Measurements from ENCODE around the gene SERF2. TPM values are rescaled to one million over a fixed set of nuclear protein-coding genes. Genes with fewer than 3 reads are reported as not detected.
A peak's percentile ranks its signal among the peaks of the same experiment; 100 is the strongest.

The SERF2 gene
- total and polyA plus RNA-seq, 2 of the 13 experiments (the other 11 are each of a cell fraction or from before 2014, with no cell fraction given) = 811 to 1,257 TPM

DNA sequence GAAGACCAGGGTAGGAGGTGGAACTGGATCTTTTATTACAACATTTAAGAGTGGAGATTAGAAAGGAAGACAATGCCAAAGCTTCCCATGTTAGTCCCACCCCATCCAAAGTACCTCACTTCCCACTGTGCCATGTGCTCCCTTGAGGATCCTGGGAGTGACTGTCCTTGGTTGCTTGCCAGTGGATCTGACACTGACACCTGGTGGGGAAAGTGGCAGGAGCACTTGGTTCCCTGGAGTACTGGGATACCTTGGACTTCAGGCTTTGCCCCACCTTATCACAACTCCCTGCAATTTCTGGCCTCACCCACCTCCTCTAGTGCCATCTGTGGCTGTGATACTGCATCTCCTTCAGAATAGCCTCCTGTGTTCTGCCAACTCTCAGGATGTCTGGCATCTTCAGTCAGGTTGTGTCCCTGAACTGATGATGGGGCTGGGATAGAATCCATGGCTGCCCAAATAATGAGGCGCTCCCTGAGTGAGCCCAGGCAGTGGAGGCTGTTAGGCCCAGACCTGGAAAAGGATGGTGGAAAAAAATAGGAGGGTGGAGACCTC lies 16.6 kb upstream of the SERF2 start:
- peak; percentile 92 for FAIRE-seq
- no peaks in the 10 kb centered on the region for H3K79me2 ChIP-seq (ENCODE audit: insufficient read depth, low read length)
- peak; percentile 79 for DNase-seq (ENCODE audit: low spot score)
- 0 out of 2 replicates have a peak overlapping the region, but pooled peaks have one; percentile 75 for H3K9ac ChIP-seq (ENCODE audit: insufficient read depth, low read depth, low read length)
- peak; percentile 70 for ATAC-seq
- H3K27ac ChIP-seq (ENCODE audit: extremely low read length, insufficient read depth, low read length) = peak overlapping the region; percentile 13
- H4K20me1 ChIP-seq (ENCODE audit: insufficient read depth, low read length) = no peaks in the 10 kb centered on the region
- H2AFZ ChIP-seq (ENCODE audit: low read length) = no peak overlapping the region
- H3K4me1 ChIP-seq (ENCODE audit: insufficient read depth, low read length) = peaks cover 15% of the 10 kb centered on the region
- H3K27me3 ChIP-seq (ENCODE audit: control insufficient read depth in 1 of 2, insufficient read depth in 2 of 2, low read length in 2 of 2) = no peaks in the 10 kb centered on the region
- 89% methylated on average over 1 of the region's 1 CpG for WGBS (ENCODE audit: low lambda C conversion rate)
- no peaks in the 10 kb centered on the region for H3K9me3 ChIP-seq (ENCODE audit: low read length)
- peak overlapping the region; percentile 65 to 97 (median 78); a peak in 5 of 6 replicates for H3K4me3 ChIP-seq (replicated peaks in 1 of 3; ENCODE audit: insufficient read depth in 1 of 3, low read depth in 2 of 3, low read length in 3 of 3)
- in situ Hi-C loops (cut with HindIII; ENCODE audit: extremely low pct_ligation_motif_present, low pct_unique_long_range_greater_than_20kb) (loop anchor here (10.0 kb wide), 1 partner anchor 261 kb away; the partner anchor contains the start of gene MAP1A), intact Hi-C loops (cut with micrococcal nuclease; ENCODE audit: unreplicated experiment) (no loop called here)
- POLR2A ChIA-PET = interaction anchor here (1.8 to 4.0 kb wide), 4 partner anchors 14 to 30 kb away, joined by 4 to 34 read pairs (median 20); partner anchors contain the start of genes HYPK, PDIA3 and SERINC4
- H3K36me3 ChIP-seq (replicated peaks in 1 of 2; ENCODE audit: control insufficient read depth in 1 of 2, insufficient read depth in 2 of 2, low read length in 2 of 2) = peaks cover 4 to 30% of the 10 kb centered on the region in 2 experiments; a peak in 4 of 5 replicates
- CTCF ChIA-PET (ENCODE audit: low intra/inter-chr PET ratio, low total read pairs) = no interaction called here
- BruUV-seq (replicated peaks) = TSS peak; percentile 42
- H3K4me2 ChIP-seq (ENCODE audit: low read depth, low read length) = peak overlapping the region; percentile 99
- TF ChIP-seq CBFB (CRISPR knock-in tag; IDR thresholded peaks at IDR 0.05) = no peak
- no peak for TF ChIP-seq ZNF816 (CRISPR knock-in tag; IDR thresholded peaks at IDR 0.05; ENCODE audit: borderline replicate concordance)
- peak; percentile 68; the same call in 1 of the 3 replicates for TF ChIP-seq MXI1 (IDR thresholded peaks at IDR 0.05; ENCODE audit: borderline replicate concordance, low read depth, low read length)
- peak; percentile 25; the same call in 1 of the 2 replicates for TF ChIP-seq GABPB1 (CRISPR knock-in tag; IDR thresholded peaks at IDR 0.05)
- peak; percentile 69 for TF ChIP-seq HNF4A (CRISPR knock-in tag; IDR thresholded peaks at IDR 0.05)
- 0 out of 2 replicates have a peak, but pooled peaks have one; percentile 45 for TF ChIP-seq ZNF331 (CRISPR knock-in tag; IDR thresholded peaks at IDR 0.05)
- peak; percentile 91 for TF ChIP-seq XRCC5 (optimal IDR thresholded peaks at IDR 0.05; ENCODE audit: low read length)
- TF ChIP-seq DMAP1 (CRISPR knock-in tag; IDR thresholded peaks at IDR 0.05) = peak; percentile 76
- TF ChIP-seq, protein P1, sequence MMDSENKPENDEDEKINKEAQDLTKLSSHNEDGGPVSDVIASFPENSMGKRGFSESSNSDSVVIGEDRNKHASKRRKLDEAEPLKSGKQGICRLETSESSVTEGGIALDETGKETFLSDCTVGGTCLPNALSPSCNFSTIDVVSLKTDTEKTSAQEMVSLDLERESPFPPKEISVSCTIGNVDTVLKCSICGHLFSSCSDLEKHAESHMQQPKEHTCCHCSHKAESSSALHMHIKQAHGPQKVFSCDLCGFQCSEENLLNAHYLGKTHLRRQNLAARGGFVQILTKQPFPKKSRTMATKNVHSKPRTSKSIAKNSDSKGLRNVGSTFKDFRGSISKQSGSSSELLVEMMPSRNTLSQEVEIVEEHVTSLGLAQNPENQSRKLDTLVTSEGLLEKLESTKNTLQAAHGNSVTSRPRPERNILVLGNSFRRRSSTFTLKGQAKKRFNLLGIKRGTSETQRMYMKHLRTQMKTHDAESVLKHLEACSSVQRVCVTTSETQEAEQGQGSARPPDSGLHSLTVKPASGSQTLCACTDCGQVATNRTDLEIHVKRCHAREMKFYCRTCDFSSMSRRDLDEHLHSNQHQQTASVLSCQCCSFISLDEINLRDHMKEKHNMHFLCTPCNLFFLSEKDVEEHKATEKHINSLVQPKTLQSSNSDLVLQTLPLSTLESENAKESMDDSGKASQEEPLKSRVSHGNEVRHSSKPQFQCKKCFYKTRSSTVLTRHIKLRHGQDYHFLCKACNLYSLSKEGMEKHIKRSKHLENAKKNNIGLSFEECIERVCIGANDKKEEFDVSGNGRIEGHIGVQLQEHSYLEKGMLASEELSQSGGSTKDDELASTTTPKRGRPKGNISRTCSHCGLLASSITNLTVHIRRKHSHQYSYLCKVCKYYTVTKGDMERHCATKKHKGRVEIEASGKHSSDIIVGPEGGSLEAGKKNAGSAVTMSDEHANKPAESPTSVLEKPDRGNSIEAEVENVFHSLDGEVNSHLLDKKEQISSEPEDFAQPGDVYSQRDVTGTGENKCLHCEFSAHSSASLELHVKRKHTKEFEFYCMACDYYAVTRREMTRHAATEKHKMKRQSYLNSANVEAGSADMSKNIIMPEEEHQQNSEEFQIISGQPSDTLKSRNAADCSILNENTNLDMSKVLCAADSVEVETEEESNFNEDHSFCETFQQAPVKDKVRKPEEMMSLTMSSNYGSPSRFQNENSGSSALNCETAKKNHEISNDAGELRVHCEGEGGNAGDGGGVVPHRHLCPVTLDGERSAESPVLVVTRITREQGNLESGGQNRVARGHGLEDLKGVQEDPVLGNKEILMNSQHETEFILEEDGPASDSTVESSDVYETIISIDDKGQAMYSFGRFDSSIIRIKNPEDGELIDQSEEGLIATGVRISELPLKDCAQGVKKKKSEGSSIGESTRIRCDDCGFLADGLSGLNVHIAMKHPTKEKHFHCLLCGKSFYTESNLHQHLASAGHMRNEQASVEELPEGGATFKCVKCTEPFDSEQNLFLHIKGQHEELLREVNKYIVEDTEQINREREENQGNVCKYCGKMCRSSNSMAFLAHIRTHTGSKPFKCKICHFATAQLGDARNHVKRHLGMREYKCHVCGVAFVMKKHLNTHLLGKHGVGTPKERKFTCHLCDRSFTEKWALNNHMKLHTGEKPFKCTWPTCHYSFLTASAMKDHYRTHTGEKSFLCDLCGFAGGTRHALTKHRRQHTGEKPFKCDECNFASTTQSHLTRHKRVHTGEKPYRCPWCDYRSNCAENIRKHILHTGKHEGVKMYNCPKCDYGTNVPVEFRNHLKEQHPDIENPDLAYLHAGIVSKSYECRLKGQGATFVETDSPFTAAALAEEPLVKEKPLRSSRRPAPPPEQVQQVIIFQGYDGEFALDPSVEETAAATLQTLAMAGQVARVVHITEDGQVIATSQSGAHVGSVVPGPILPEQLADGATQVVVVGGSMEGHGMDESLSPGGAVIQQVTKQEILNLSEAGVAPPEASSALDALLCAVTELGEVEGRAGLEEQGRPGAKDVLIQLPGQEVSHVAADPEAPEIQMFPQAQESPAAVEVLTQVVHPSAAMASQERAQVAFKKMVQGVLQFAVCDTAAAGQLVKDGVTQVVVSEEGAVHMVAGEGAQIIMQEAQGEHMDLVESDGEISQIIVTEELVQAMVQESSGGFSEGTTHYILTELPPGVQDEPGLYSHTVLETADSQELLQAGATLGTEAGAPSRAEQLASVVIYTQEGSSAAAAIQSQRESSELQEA (CRISPR knock-in tag; IDR thresholded peaks at IDR 0.05; ENCODE audit: not compliant biosample characterization) = peak; percentile 1
- TF ChIP-seq, protein P2, sequence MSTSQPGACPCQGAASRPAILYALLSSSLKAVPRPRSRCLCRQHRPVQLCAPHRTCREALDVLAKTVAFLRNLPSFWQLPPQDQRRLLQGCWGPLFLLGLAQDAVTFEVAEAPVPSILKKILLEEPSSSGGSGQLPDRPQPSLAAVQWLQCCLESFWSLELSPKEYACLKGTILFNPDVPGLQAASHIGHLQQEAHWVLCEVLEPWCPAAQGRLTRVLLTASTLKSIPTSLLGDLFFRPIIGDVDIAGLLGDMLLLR (CRISPR knock-in tag; IDR thresholded peaks at IDR 0.05) = 0 out of 2 replicates have a peak, but pooled peaks have one; percentile 47
- peak; percentile 90 for TF ChIP-seq ZNF644 (CRISPR knock-in tag; IDR thresholded peaks at IDR 0.05; ENCODE audit: low read depth)
- TF ChIP-seq FOXC1 (CRISPR knock-in tag; IDR thresholded peaks at IDR 0.05; ENCODE audit: borderline replicate concordance) = peak; percentile 57; the same call in 1 of the 2 replicates
- TF ChIP-seq BORCS8-MEF2B (CRISPR knock-in tag; IDR thresholded peaks at IDR 0.05) = 0 out of 2 replicates have a peak, but pooled peaks have one; percentile 39
- no peak for TF ChIP-seq LCORL (IDR thresholded peaks at IDR 0.05)
- 0 out of 2 replicates have a peak, but pooled peaks have one; percentile 44 for TF ChIP-seq LCORL (CRISPR knock-in tag; IDR thresholded peaks at IDR 0.05)
- no peak for TF ChIP-seq HMG20A (CRISPR knock-in tag; IDR thresholded peaks at IDR 0.05; ENCODE audit: borderline replicate concordance)

Measured in HepG2 (cell line).